ENCODE data around the gene TSHR. TPM values are rescaled to one million over a fixed set of nuclear protein-coding genes. Genes with fewer than 3 reads are reported as not detected.

Gene TSHR
- total RNA-seq, 1 experiment from 2014 or later, result not detected

- Mint-ChIP-seq H3K9me3 (no peaks in the 10 kb centered on the region), H3K4me1 (no peaks in the 10 kb centered on the region), H3K27ac (no peak overlapping the region), H3K4me3 (no peak overlapping the region), H3K27me3 (ENCODE audit: low read depth) (no peaks in the 10 kb centered on the region), H3K36me3 (no peaks in the 10 kb centered on the region)
- ATAC-seq, result no peak
- DNase-seq (ENCODE audit: low spot score), result no peak
- no peak for TF ChIP-seq ZMAT4 (CRISPR knock-in tag; IDR thresholded peaks at IDR 0.05)
- ChIA-PET POLR2A (no interaction called here), CTCF (no interaction called here)
Observed at GRCh38 chr14:80982711-80983110, 27.3 kb downstream of the TSHR start.

GRCh38 chr14:80987235-80988032, 32.0 kb downstream of the TSHR start:
- POLR2A ChIA-PET, result no interaction called here
- TF ChIP-seq CTCF (IDR thresholded peaks at IDR 0.05), result peak; percentile 73
- TF ChIP-seq KAT7 (CRISPR knock-in tag; IDR thresholded peaks at IDR 0.05; ENCODE audit: borderline replicate concordance), result no peak
- no peak overlapping the region for H3K4me3 Mint-ChIP-seq

GRCh38 chr14:80988192-80988591, 32.8 kb downstream of the TSHR start:
- Mint-ChIP-seq H3K4me1 (no peaks in the 10 kb centered on the region), H3K27ac (no peak overlapping the region), H3K4me3 (no peak overlapping the region), H3K9me3 (no peaks in the 10 kb centered on the region), H3K36me3 (no peaks in the 10 kb centered on the region), H3K27me3 (ENCODE audit: low read depth) (no peaks in the 10 kb centered on the region)
- DNase-seq (ENCODE audit: low spot score), result no peak
- POLR2A ChIA-PET, result no interaction called here
- CTCF ChIA-PET, result interaction anchor here (1.2 to 2.8 kb wide), 4 partner anchors 11 to 176 kb away, joined by 9 to 38 read pairs (median 24); partner anchors contain the start of genes CEP128 and TSHR
- no peak for ATAC-seq
- TF ChIP-seq ZNF317 (CRISPR knock-in tag; IDR thresholded peaks at IDR 0.05; ENCODE audit: borderline replicate concordance, low read depth) (no peak), ZNF416 (CRISPR knock-in tag; IDR thresholded peaks at IDR 0.05) (no peak), SMAD3 (CRISPR knock-in tag; IDR thresholded peaks at IDR 0.05; ENCODE audit: borderline replicate concordance) (no peak), NFYB (CRISPR knock-in tag; conservative IDR thresholded peaks at IDR 0.05; ENCODE audit: low read depth) (no peak), MLX (CRISPR knock-in tag; IDR thresholded peaks at IDR 0.05) (no peak), NFE2L1 (CRISPR knock-in tag; IDR thresholded peaks at IDR 0.05) (no peak), ZNF671 (CRISPR knock-in tag; IDR thresholded peaks at IDR 0.05) (no peak)

More at GRCh38 chr14:80987235-80988032, 32.0 kb downstream of the TSHR start:
- Mint-ChIP-seq H3K9me3 (no peaks in the 10 kb centered on the region), H3K27ac (no peak overlapping the region), H3K27me3 (ENCODE audit: low read depth) (no peaks in the 10 kb centered on the region), H3K4me1 (no peaks in the 10 kb centered on the region), H3K36me3 (no peaks in the 10 kb centered on the region)
- CTCF ChIA-PET, result interaction anchor here (0.7 to 2.8 kb wide), 22 partner anchors 9 to 183 kb away, joined by 3 to 38 read pairs (median 6); partner anchors contain the start of genes CEP128 and TSHR
- ATAC-seq (peak; percentile 86), DNase-seq (ENCODE audit: low spot score) (peak; percentile 73)

- Mint-ChIP-seq H3K27ac (no peak overlapping the region), H3K4me1 (no peaks in the 10 kb centered on the region), H3K36me3 (no peaks in the 10 kb centered on the region), H3K4me3 (no peak overlapping the region), H3K9me3 (no peaks in the 10 kb centered on the region), H3K27me3 (ENCODE audit: low read depth) (no peaks in the 10 kb centered on the region)
- ChIA-PET CTCF (interaction anchor here (1.9 to 2.8 kb wide), 2 partner anchors 33 to 47 kb away, joined by 24 to 38 read pairs; partner anchors contain the start of genes CEP128 and TSHR), POLR2A (no interaction called here)
- no peak for DNase-seq (ENCODE audit: low spot score)
- ATAC-seq, result no peak
- TF ChIP-seq JAZF1 (CRISPR knock-in tag; IDR thresholded peaks at IDR 0.05), result no peak
- TF ChIP-seq IRF1 (CRISPR knock-in tag; IDR thresholded peaks at IDR 0.05), result no peak
- TF ChIP-seq ZSCAN18 (CRISPR knock-in tag; IDR thresholded peaks at IDR 0.05), result no peak
- no peak for TF ChIP-seq TP53 (CRISPR knock-in tag; IDR thresholded peaks at IDR 0.05)
- TF ChIP-seq E2F1 (CRISPR knock-in tag; IDR thresholded peaks at IDR 0.05), result no peak
- no peak for TF ChIP-seq SMAD3 (CRISPR knock-in tag; IDR thresholded peaks at IDR 0.05; ENCODE audit: borderline replicate concordance)
- no peak for TF ChIP-seq FOXK1 (CRISPR knock-in tag; IDR thresholded peaks at IDR 0.05)
Observed at GRCh38 chr14:80988735-80989429, 33.5 kb downstream of the TSHR start.
